HCT116 (cell line): ENCODE measurements around the gene POLK. TPM values are rescaled to one million over a fixed set of nuclear protein-coding genes. Genes with fewer than 3 reads are reported as not detected.

Source experiments
- CEBPB ChIP-seq: IDR thresholded peaks from 2 replicates; pipeline ENCODE4 v1.6.1; 2012; ENCODE audit warnings: low read depth
- ELF1 ChIP-seq: IDR thresholded peaks from 2 replicates; pipeline ENCODE4 v1.6.1; 2012; ENCODE audit warnings: low read depth, borderline replicate concordance
- FOSL1 ChIP-seq: IDR thresholded peaks from 2 replicates; pipeline ENCODE4 v1.6.1; 2012; ENCODE audit warnings: low read depth
- JUND ChIP-seq: IDR thresholded peaks from 2 replicates; pipeline ENCODE4 v1.6.1; 2012
- POLR2A ChIP-seq: IDR thresholded peaks from 2 replicates; pipeline ENCODE4 v1.7.0; 2011; ENCODE audit warnings: borderline replicate concordance; ENCODE audit not compliant: insufficient read depth, insufficient read length; ENCODE audit errors: extremely low read depth
- RAD21 ChIP-seq: IDR thresholded peaks from 2 replicates; pipeline ENCODE4 v1.6.1; 2012; ENCODE audit warnings: low read depth, mild to moderate bottlenecking
- SIN3A ChIP-seq: IDR thresholded peaks from 2 replicates; pipeline ENCODE4 v1.6.1; 2012; ENCODE audit warnings: low read depth
- SP1 ChIP-seq: IDR thresholded peaks from 2 replicates; pipeline ENCODE4 v1.6.1; 2012; ENCODE audit warnings: low read depth
- SRF ChIP-seq: IDR thresholded peaks from 2 replicates; pipeline ENCODE4 v1.6.1; 2012; ENCODE audit warnings: low read depth
- TCF7L2 ChIP-seq: IDR thresholded peaks from 2 replicates; pipeline ENCODE4 v1.7.0; 2011; ENCODE audit warnings: borderline replicate concordance, inconsistent platforms; ENCODE audit not compliant: insufficient read depth, insufficient read length; ENCODE audit errors: extremely low read depth
- YY1 ChIP-seq: IDR thresholded peaks from 2 replicates; pipeline ENCODE4 v1.6.1; 2011; ENCODE audit warnings: low read length, low read depth, moderate library complexity, mild to moderate bottlenecking; ENCODE audit not compliant: insufficient replicate concordance; ENCODE audit errors: extremely low read depth
- ZNF274 ChIP-seq: fragments of 200-500 bp; sonication (Bioruptor generic); IDR thresholded peaks from 2 replicates; pipeline ENCODE4 v1.6.1; 2014; ENCODE audit warnings: mild to moderate bottlenecking, low read depth, low read length, inconsistent platforms
- total RNA-seq: library from RNA; stranded (reverse); gene quantifications from one replicate; pipeline ENCODE4 v1.2.1, GENCODE V29; 2021; ENCODE audit not compliant: unreplicated experiment
- TF ChIP-seq, protein P1 (sequence below): IDR thresholded peaks from 2 replicates; pipeline ENCODE4 v1.6.1; 2012; ENCODE audit warnings: low read depth
- TF ChIP-seq, protein P2 (sequence below), 3 experiments: fragments of 200-600 bp in 1 of 3; sonication (generic) in 1 of 3; IDR thresholded peaks in 2 of 3; conservative IDR thresholded peaks in 1 of 3; 2 replicates each; pipeline ENCODE4 v1.5.1; 2012 to 2017; ENCODE audit warnings: low read depth in 2 of 3, low read length in 2 of 3, antibody characterized with exemption in 1 of 3, borderline replicate concordance in 1 of 3, control low read depth in 1 of 3, mild to moderate bottlenecking in 1 of 3, mixed read lengths in 1 of 3, mixed run types in 1 of 3, moderate library complexity in 1 of 3; ENCODE audit not compliant: insufficient read depth in 1 of 3
- TF ChIP-seq, protein P3 (sequence below): IDR thresholded peaks from 2 replicates; pipeline ENCODE4 v1.6.1; 2012

The POLK gene
- total RNA-seq, 1 experiment from 2014 or later = 17.3 TPM

DNA sequence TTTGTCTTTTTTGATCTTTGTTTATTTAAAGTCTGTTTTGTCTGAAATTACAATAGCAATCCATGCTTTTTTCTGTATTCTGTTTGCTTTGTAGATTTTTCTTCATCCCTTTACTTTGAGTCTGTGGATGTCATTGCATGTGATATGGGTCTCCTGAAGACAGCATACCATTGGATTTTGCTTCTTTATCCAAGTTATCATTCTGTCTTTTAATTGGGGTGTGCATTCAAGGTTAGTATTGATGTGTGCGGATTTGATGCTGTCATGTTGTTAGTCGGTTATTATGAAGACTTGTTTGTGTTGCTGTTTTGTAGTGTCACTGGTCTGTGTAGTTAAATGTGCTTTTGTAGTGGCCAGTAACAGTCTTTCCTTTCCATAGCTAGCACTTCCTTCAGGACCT is 23.0 kb downstream of the POLK start (continued):
- TF ChIP-seq, protein P1, sequence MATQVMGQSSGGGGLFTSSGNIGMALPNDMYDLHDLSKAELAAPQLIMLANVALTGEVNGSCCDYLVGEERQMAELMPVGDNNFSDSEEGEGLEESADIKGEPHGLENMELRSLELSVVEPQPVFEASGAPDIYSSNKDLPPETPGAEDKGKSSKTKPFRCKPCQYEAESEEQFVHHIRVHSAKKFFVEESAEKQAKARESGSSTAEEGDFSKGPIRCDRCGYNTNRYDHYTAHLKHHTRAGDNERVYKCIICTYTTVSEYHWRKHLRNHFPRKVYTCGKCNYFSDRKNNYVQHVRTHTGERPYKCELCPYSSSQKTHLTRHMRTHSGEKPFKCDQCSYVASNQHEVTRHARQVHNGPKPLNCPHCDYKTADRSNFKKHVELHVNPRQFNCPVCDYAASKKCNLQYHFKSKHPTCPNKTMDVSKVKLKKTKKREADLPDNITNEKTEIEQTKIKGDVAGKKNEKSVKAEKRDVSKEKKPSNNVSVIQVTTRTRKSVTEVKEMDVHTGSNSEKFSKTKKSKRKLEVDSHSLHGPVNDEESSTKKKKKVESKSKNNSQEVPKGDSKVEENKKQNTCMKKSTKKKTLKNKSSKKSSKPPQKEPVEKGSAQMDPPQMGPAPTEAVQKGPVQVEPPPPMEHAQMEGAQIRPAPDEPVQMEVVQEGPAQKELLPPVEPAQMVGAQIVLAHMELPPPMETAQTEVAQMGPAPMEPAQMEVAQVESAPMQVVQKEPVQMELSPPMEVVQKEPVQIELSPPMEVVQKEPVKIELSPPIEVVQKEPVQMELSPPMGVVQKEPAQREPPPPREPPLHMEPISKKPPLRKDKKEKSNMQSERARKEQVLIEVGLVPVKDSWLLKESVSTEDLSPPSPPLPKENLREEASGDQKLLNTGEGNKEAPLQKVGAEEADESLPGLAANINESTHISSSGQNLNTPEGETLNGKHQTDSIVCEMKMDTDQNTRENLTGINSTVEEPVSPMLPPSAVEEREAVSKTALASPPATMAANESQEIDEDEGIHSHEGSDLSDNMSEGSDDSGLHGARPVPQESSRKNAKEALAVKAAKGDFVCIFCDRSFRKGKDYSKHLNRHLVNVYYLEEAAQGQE = no peak
- TF ChIP-seq FOSL1 (no peak), YY1 (no peak), SIN3A (no peak), CEBPB (no peak), JUND (no peak), RAD21 (no peak), SRF (no peak), TCF7L2 (no peak), ELF1 (no peak), POLR2A (no peak), SP1 (no peak), ZNF274 (no peak)
- TF ChIP-seq, protein P2, sequence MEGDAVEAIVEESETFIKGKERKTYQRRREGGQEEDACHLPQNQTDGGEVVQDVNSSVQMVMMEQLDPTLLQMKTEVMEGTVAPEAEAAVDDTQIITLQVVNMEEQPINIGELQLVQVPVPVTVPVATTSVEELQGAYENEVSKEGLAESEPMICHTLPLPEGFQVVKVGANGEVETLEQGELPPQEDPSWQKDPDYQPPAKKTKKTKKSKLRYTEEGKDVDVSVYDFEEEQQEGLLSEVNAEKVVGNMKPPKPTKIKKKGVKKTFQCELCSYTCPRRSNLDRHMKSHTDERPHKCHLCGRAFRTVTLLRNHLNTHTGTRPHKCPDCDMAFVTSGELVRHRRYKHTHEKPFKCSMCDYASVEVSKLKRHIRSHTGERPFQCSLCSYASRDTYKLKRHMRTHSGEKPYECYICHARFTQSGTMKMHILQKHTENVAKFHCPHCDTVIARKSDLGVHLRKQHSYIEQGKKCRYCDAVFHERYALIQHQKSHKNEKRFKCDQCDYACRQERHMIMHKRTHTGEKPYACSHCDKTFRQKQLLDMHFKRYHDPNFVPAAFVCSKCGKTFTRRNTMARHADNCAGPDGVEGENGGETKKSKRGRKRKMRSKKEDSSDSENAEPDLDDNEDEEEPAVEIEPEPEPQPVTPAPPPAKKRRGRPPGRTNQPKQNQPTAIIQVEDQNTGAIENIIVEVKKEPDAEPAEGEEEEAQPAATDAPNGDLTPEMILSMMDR (IDR thresholded peaks at IDR 0.05 in 2 of 3, conservative IDR thresholded peaks at IDR 0.05 in 1 of 3; ENCODE audit: borderline replicate concordance in 1 of 3, insufficient read depth in 1 of 3, low read depth in 2 of 3, low read length in 2 of 3) = no peak
- TF ChIP-seq, protein P3, sequence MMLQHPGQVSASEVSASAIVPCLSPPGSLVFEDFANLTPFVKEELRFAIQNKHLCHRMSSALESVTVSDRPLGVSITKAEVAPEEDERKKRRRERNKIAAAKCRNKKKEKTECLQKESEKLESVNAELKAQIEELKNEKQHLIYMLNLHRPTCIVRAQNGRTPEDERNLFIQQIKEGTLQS = no peak
- TF ChIP-seq, all 23 proteins: peak for 0
